Stomach (tissue), 19 donors: Measurements from ENCODE around the gene APLF. TPM values are rescaled to one million over a fixed set of nuclear protein-coding genes. Genes with fewer than 3 reads are reported as not detected.

Source experiments
- DNase-seq, 2 donors: peaks; one replicate each; pipeline versions ENCODE4 v3.0.0 to v3.0.0-alpha.2; 2013 to 2019
- H3K27ac ChIP-seq, 5 donors: fragments of 200-600 bp in 4 of 5; sonication (generic) in 4 of 5; one replicate each; pipeline ENCODE4 v1.5.1; 2013 to 2019; ENCODE audit warnings: mild to moderate bottlenecking in 1 of 5, moderate library complexity in 1 of 5
- H3K27me3 ChIP-seq, 3 donors: fragments of 200-600 bp; sonication (generic); one replicate each; pipeline ENCODE4 v1.5.1; 2017 to 2019; ENCODE audit warnings: mixed run types in 1 of 3
- H3K36me3 ChIP-seq, 4 donors: fragments of 200-600 bp; sonication (generic); 1 replicate in 3 of 4; 2 replicates in 1 of 4; pipeline ENCODE4 v1.5.1; 2016 to 2019
- H3K4me1 ChIP-seq, 4 donors: fragments of 200-600 bp; sonication (generic); one replicate each; pipeline ENCODE4 v1.5.1; 2016 to 2019
- H3K4me3 ChIP-seq, 4 donors: fragments of 200-600 bp; sonication (generic) in 3 of 4; one replicate each; pipeline ENCODE4 v1.5.1; 2016 to 2019; ENCODE audit warnings: mild to moderate bottlenecking in 1 of 4
- H3K9me3 ChIP-seq, 4 donors: fragments of 200-600 bp; sonication (generic); one replicate each; pipeline ENCODE4 v1.5.1; 2016 to 2019
- EP300 ChIP-seq: sonication (generic); formaldehyde crosslinking; IDR thresholded peaks from one replicate; pipeline ENCODE4 v1.6.1; 2017; ENCODE audit warnings: antibody characterized with exemption
- POLR2A ChIP-seq, 4 donors: fragments of 450-650 bp; IDR thresholded peaks; one replicate each; pipeline ENCODE4 v1.6.1; 2016; ENCODE audit warnings: antibody characterized with exemption in 4 of 4, control low read depth in 2 of 4, mild to moderate bottlenecking in 1 of 4, moderate library complexity in 1 of 4
- POLR2AphosphoS5 ChIP-seq, 3 donors: sonication (generic); formaldehyde crosslinking; IDR thresholded peaks; one replicate each; pipeline ENCODE4 v1.6.1; 2016; ENCODE audit warnings: antibody characterized with exemption in 3 of 3
- WGBS, 5 donors: extraction: QIAGEN DNeasy Blood & Tissue Kit in 3 of 5; methylation state at CpG; one replicate each; pipeline versions ENCODE4 v1.1.5 to v1.1.7; 2013 to 2018; 5-methylcytosine and 5-hydroxymethylcytosine counted together
- intact Hi-C: fragments of 100-400 bp; cut with DNase I; formaldehyde crosslinking; loops from one replicate; pipeline ENCODE4 v1.15.1; 2023; ENCODE audit warnings: low total_unique reads
- long read RNA-seq, 10 donors: transcript quantifications; one replicate each; lab custom pipeline, GENCODE V29; 2026
- polyA plus RNA-seq, 3 donors: library from polyadenylated mRNA; stranded (reverse); fragments of 200-250 nt; gene quantifications; one replicate each; pipeline ENCODE4 v1.2.3, GENCODE V29; 2013
- total RNA-seq, 5 donors: library from RNA; depleted of rRNA; stranded (reverse); fragments of >200 nt; gene quantifications; one replicate each; pipeline versions ENCODE4 v1.1.0 to v1.2.3, GENCODE V29; 2014 to 2016
- TF ChIP-seq, protein P1 (sequence below), 7 experiments: fragments of 450-650 bp in 4 of 7; fragments of 200-600 bp in 3 of 7; sonication (generic) in 3 of 7; IDR thresholded peaks; one replicate each; pipeline ENCODE4 v1.5.1; 2016 to 2019; ENCODE audit warnings: antibody characterized with exemption in 7 of 7, control low read depth in 2 of 7, mild to moderate bottlenecking in 1 of 7
- donor health status: healthy with polysubstance abuse.
- donor health status: Bipolar disorder and iron deficiency.
- donor health status: healthy.

The APLF gene, protein sequence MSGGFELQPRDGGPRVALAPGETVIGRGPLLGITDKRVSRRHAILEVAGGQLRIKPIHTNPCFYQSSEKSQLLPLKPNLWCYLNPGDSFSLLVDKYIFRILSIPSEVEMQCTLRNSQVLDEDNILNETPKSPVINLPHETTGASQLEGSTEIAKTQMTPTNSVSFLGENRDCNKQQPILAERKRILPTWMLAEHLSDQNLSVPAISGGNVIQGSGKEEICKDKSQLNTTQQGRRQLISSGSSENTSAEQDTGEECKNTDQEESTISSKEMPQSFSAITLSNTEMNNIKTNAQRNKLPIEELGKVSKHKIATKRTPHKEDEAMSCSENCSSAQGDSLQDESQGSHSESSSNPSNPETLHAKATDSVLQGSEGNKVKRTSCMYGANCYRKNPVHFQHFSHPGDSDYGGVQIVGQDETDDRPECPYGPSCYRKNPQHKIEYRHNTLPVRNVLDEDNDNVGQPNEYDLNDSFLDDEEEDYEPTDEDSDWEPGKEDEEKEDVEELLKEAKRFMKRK
- total RNA-seq (1 to 10 TPM in 3 of 5 donors, under 1 TPM in 2; 0.29 to 9.4 (median 5.5) TPM), polyA plus RNA-seq (under 1 TPM; 0.46 to 0.85 (median 0.68) TPM)
- long read RNA-seq, donor 1 = 0 reads
- long read RNA-seq, donor 2, partial matches to known transcripts = 0 of 1 reads
- long read RNA-seq, donor 2, other reads (novel, unspliced or antisense) = 0 of 1 reads
- long read RNA-seq, donor 3 = 0 reads
- long read RNA-seq, donor 4 = 0 reads
- long read RNA-seq, donor 5 = 0 reads
- long read RNA-seq, donor 6 = 0 reads
- long read RNA-seq, donor 7, partial matches to known transcripts = 0 of 1 reads
- long read RNA-seq, donor 7, other reads (novel, unspliced or antisense) = 0 of 1 reads
- long read RNA-seq, donor 8 = 0 reads
- long read RNA-seq, donor 9, partial matches to known transcripts = 0 of 1 reads
- long read RNA-seq, donor 9, other reads (novel, unspliced or antisense) = 0 of 1 reads
- long read RNA-seq, donor 10 = 0 reads

DNA sequence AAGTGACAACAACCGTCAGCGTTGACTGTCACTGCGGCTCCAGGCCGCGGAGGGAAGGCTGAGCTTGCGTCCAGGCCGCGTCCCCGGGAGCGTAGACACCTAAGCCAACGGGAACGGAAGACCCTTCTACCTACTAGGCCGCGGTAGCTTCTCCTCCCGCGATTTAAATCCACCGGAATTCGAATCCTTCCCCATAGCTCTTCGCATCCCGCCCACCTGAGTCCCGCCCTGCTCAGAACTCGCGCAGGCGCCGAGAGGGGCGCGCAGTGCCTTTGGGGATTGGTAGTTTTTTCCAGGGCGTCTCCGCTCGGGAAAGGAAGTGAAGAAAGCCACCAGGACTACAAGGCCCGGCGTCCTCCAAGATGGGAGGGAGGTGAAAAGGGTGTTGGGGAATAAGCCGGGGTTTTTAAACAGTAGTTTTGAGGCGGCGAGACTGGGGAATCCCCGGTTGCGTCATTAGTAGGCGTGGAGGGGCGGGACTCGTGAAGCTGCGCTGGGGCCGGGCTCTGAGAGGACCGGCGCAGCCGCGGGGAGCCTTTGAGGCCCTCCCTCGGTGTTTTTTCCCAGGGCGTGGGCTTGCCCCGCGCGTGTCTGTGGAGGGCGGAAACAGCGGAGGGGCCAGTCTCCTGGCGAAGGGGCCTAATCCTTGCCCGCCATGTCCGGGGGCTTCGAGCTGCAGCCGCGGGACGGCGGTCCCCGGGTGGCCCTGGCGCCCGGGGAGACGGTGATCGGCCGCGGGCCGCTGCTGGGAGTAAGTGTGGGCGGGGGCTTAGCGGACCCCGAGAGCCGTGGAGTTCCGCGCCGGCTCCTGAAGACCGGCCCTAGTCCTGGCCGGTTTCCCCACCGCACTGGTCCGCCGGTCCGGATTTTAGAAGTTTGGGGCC is at the start of gene APLF, which contains the start of gene FBXO48:
Gene APLF (plus strand): TSS at position 509 of the 884 bp plus-strand sequence. CDS start 147 bp downstream, at position 656.
Gene FBXO48 (minus strand): TSS at position 218 of the 884 bp plus-strand sequence. CDS start 2,149 bp downstream, outside the sequence.
- TF ChIP-seq, protein P1, sequence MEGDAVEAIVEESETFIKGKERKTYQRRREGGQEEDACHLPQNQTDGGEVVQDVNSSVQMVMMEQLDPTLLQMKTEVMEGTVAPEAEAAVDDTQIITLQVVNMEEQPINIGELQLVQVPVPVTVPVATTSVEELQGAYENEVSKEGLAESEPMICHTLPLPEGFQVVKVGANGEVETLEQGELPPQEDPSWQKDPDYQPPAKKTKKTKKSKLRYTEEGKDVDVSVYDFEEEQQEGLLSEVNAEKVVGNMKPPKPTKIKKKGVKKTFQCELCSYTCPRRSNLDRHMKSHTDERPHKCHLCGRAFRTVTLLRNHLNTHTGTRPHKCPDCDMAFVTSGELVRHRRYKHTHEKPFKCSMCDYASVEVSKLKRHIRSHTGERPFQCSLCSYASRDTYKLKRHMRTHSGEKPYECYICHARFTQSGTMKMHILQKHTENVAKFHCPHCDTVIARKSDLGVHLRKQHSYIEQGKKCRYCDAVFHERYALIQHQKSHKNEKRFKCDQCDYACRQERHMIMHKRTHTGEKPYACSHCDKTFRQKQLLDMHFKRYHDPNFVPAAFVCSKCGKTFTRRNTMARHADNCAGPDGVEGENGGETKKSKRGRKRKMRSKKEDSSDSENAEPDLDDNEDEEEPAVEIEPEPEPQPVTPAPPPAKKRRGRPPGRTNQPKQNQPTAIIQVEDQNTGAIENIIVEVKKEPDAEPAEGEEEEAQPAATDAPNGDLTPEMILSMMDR (IDR thresholded peaks at IDR 0.05) = no peak
- TF ChIP-seq POLR2AphosphoS5 (IDR thresholded peaks at IDR 0.05) = peak; percentile 48 to 84 (median 73)
- TF ChIP-seq POLR2A (IDR thresholded peaks at IDR 0.05) = no peak
- WGBS, 5 donors = 0 to 1% (median 0%) methylated on average over 56 to 82 of the region's 82 CpGs
- Histone ChIP-seq H3K9me3 (no peaks in the 10 kb centered on the region), H3K27me3 (no peaks in the 10 kb centered on the region), H3K4me3 (peak within 1 kb of the TSS; percentile 57 to 94 (median 82)), H3K27ac (peak within 1 kb of the TSS; percentile 88 to 94 (median 91)), H3K36me3 (no peaks in the 10 kb centered on the region), H3K4me1 (peaks cover 0 to 34% (median 14%) of the 10 kb centered on the region in 4 donors)
- intact Hi-C loops = loop anchor here (10.0 kb wide), 1 partner anchor 247 kb away; no protein-coding TSS in a partner anchor
- DNase-seq = peak; percentile 98 to 99

DNA sequence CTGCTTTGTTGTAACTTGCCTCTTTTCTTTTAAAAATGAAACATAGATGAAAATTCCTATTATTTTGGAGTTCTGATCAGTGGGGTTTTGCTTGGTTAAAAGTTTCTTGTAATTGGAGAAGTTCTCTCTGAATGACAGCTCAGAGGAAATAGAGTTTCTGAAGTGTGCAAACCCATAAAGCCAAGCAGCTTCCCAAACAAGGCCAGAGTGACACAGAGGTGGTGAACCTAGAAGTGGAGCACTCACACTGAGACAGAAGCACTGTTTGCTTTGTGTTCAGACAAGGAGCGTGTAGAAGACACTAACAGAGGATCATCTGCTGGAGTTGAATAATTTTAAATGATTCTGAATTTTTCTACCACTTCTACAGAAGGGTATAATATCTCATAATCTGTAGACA is 49.5 kb upstream of the APLF start:
- intact Hi-C loops = no loop called here
- H3K27me3 ChIP-seq = no peaks in the 10 kb centered on the region
- no peaks in the 10 kb centered on the region for H3K36me3 ChIP-seq
- WGBS, 5 donors = 31 to 86% (median 51%) methylated on average over 1 of the region's 1 CpG
- DNase-seq = no peak
- H3K27ac ChIP-seq = no peak overlapping the region
- H3K4me1 ChIP-seq = no peaks in the 10 kb centered on the region
- H3K4me3 ChIP-seq = no peak overlapping the region
- no peaks in the 10 kb centered on the region for H3K9me3 ChIP-seq
- TF ChIP-seq POLR2A (IDR thresholded peaks at IDR 0.05) (no peak), EP300 (no peak), POLR2AphosphoS5 (IDR thresholded peaks at IDR 0.05) (no peak)
- TF ChIP-seq, protein P1 (IDR thresholded peaks at IDR 0.05) = no peak

DNA sequence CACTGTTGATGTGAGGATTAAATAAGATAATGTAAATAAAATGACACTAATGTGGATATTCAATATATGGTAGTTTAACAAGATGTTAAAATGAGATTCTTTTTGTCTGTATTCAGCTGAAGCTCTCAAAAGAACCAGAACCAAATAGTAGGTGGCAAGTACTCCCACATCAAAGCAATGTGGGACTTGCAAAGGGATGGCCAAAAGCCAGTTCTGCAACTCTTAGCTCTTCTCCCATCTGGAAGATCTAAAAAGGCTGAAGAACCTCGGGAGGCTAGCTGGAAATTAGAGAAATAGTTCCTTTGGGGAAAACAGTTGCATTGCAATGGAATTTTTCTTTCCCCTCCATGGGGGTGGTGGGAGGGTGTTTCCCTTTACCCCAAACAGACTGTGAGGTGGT is 49.0 kb upstream of the APLF start:
- Histone ChIP-seq H3K9me3 (no peaks in the 10 kb centered on the region), H3K4me3 (no peak overlapping the region), H3K27me3 (no peaks in the 10 kb centered on the region), H3K4me1 (no peaks in the 10 kb centered on the region), H3K27ac (no peak overlapping the region), H3K36me3 (no peaks in the 10 kb centered on the region)
- TF ChIP-seq POLR2AphosphoS5 (IDR thresholded peaks at IDR 0.05) (no peak), POLR2A (IDR thresholded peaks at IDR 0.05) (no peak), EP300 (no peak)
- TF ChIP-seq, protein P1 (IDR thresholded peaks at IDR 0.05) = no peak
- DNase-seq = no peak
- WGBS, 5 donors = 60 to 74% (median 63%) methylated on average over 1 of the region's 1 CpG
- intact Hi-C loops = no loop called here
